Stimulated activated CD8-positive, alpha-beta memory T cell treated with anti-CD3 and anti-CD28 coated beads, Interleukin-7, amount 100 ng/mL, for 1 hour (primary cell): ENCODE measurements around the gene BAHCC1.

ENCODE experiments used
- DNase-seq, 2 donors: peaks; one replicate each; pipeline ENCODE4 v3.0.0-alpha.2; 2020; ENCODE audit warnings: low read depth in 2 of 2

The BAHCC1 gene

DNA sequence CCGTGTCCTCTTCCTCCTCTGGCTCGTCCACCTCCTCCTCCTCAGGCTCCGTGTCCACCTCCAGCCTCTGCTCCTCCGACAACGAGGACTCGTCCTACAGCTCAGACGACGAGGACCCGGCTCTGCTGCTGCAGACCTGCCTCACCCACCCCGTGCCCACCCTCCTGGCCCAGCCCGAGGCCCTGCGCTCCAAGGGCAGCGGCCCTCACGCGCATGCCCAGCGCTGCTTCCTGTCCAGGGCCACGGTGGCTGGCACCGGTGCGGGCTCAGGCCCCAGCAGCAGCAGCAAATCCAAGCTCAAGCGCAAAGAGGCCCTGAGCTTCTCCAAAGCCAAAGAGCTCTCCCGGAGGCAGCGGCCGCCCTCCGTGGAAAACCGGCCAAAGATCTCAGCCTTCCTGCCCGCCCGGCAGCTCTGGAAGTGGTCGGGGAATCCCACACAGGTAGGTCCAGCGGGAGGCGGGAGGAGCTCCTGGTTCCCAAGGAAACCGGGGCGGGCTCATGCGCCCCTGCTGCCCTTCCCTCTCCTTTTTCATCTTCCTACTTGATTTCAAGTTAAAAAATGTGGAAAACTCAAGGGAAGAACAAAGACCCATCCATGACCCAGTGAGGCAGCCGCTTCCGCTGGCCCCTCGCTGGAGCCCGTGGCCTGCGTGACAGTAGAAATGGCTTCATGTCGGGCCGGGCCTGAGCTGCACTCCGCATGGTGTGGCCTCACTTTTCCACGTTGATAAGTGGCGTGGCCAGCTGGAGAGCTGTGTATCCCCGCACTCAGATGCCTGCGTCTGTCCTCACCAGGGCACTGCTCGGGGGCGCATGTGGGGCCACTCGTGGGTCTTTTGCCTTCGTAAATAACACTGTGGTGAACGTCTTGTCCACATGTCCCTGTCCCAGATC lies 66.6 kb downstream of the BAHCC1 start:
- no peak for DNase-seq

DNA sequence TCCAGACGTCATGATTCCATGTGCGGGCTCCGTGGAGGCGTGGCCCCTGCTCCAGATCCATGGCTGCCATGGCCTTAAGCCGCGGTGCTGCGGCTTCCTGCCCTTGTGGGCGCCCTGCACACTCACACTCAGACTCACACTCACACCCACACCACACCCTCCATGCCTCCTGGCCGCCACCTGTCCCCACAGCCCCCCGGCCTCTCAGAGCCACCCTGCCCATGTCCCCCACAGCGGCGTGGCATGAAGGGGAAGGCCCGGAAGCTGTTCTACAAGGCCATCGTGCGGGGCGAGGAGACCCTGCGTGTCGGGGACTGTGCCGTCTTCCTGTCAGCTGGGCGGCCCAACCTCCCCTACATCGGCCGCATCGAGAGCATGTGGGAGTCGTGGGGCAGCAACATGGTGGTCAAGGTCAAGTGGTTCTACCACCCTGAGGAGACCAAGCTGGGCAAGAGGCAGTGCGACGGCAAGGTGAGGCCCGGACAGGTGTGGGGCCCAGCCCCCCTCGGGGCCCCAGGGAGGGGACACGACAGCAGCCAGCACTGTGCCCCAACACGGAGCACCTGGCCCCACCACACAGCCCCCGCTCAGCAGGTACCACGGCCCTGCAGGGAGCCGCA lies 67.4 kb downstream of the BAHCC1 start:
- DNase-seq, result no peak

DNA sequence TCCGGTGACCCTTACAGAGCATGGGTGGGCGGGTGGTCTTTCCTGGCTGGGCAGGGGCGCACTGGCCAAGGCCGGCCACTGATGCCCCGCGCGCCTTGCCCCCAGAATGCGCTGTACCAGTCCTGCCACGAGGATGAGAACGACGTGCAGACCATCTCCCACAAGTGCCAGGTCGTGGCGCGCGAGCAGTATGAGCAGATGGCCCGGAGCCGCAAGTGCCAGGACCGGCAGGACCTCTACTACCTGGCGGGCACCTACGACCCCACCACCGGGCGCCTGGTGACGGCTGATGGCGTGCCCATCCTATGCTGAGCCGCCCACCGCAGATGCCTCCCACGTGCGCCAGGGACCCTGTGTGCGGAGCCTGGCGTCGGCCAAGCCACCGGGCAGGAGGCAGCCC lies 68.2 kb downstream of the BAHCC1 start:
- no peak for DNase-seq

DNA sequence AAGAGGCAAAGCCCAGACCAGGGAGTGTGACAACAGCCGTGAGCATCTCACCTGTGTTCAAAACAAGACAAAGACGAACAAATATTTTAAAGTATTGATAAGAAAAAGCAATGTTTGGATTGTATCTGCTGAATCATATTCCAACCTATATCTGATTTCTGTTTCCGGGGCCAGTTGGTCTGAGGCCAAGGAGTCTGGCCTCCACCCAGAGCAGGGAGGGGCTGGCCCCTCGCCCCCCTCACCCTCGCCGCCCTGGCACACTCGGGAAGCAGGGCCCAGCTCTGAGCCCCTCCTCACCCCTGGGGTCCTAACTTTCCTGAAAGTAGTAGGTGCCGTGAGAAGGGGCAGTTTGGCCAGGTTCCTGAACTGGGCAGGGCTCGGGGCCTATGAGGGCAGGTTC lies 69.3 kb downstream of the BAHCC1 start:
- DNase-seq, result no peak

DNA sequence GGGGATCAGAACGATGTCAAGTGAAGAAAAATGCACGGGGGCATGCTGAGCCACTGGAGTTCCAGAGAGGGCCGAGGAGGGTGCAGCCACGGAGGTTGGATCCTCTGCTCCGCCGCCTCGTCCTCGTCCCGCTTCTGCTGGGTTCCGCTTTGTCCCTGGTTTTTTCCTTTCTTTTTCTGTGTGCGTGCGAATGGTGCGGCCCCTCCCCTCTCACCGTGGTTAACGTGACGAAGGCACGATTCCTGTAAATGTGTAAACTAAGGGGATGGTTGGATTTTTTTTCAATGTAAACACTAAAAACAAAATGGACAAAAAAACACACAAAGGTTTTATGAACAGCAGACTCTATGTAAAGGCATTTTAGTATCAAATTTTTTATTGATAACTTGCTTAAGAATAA lies 70.7 kb downstream of the BAHCC1 start:
- DNase-seq, result no peak

DNA sequence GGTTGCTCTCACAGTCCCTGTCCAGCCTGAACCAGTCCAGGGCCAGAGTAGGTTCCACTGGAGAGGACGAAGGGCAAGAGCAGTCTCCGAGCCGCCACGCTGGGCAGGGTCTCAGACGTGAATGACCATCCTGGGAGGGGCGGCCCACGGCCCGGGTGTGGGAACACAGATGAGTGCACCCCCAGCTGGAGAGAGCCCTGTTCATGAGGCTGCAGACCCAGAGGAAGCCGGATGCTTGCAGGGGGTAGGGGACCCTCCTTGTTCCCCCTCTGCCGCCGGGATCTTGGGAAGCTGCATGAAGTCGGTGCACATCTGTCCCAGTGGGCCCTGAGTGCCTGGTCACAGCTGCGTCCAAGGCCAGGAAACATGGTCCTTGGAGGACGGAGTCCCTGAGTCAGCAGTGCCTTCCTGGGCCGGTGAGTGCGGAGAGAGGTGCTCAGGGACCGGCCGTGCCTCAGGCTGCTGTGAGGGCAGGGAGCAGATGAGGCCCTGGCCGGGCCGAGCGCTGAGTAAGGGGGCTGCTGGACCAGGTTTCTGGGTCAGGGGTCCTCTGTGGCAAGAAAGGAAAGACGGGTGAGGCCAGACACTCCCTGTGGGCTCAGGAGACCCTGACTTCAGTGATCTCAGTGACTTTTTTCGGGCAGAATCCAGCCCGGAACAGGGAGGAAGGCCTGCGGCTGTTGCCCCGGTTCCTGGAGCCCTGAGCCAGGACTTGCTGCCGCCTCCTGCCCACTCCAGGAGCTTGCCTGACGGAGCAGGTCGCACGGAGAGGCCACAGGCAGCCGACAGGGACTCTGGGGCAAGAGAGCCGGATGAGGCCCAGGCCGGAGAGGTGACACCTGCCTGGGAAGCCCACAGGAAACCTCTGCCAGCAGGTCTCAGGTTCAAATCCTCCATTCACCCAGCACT lies 71.6 kb downstream of the BAHCC1 start:
- DNase-seq, result no peak

DNA sequence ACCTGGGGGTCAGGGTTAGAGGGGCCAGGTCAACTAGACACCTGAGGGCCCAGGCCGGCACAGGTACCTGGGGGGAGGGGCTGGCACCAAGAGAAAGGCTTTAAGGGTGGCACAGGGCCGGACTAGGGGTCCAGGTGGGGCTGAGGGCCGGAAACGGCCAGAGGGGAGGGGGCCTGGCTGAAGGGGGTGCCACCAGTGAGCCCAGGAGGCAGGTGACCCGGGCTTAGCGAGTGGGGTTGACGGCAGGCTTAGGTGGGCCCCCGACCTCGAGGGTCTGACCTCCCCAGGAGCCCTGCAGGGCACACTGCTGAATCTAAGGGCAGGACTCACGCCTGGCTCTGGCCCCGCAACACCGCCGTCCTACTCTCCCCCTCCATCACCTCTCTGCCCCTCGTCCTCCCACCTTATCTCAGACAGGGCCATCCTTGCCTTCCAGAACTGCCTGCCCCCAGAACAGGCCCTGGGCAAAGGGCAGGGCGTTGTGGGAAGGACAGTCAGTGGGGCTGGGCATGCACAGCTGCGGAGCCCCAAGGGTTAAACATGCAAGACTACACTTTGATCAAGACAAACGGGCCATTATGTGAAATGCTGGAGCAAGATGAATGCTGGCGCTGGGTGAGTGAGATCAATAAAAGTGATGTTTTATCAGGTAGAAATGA lies 73.0 kb downstream of the BAHCC1 start:
- no peak for DNase-seq

DNA sequence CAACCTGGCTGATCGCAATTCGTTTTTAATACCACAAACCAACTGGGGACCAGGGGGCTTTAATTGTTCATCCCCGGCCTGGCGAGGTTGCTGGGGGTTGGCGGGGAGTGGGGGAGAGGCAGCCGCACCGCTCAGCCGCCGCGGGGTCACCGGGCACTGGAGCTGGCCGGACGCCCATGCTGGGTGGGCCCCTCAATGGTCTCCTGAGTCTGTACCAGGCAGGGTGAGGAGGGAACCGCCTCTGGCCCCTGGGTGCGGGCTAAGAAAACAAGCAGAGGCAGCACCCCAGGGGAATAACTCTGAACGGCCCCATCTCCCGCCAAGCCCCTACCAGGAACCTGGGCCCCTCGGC lies 73.5 kb downstream of the BAHCC1 start:
- no peak for DNase-seq

DNA sequence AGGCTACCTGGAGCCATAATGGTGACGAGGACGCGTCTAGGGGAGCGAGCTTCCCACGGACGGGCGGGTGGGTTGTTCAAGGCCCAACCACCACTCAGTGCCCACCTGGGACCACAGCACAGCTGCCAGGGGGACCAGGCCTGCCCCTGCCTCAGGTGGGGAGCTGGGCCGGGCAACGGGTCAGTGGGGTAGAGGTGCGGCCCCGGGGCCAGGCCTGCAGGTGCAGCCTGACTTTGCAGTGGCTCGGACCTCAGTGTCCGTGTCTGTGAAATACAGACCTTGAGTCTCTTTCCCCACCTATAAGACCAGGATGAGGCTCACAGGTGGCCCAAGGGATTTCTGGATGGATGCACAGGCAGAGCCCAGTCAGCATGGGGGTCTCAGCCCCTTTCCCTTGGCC lies 74.0 kb downstream of the BAHCC1 start:
- no peak for DNase-seq

DNA sequence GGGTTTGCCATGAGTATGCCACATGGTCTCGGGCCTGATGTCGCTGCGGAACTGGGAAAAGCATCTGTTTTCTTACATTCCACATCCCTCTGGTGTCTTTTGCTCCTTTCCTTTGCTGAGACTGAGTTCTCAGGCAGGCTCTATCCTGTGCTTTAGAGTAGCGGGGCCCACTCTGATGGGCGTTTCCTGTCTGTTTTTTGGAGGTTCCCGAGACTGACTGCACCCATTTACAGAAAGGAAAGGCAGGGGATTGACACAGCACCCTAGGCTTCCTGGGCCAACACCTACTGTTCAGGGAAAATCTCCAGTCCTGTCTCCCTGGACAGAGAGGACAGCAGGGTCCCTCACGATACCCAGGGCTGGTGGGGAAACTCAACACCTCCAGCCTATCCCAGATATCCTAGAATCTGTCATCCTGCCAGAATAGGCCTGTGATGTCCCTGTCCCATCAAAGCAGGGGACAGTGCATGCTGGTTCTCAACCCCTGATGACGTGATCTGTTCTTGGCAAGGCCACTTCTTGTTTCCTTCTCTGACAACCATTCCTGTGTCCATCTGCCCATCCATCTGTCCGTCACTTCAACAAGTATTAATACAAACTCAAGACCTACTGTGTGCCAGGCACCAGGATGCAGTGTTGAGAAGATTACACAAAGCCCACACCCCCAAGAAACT lies 75.2 kb downstream of the BAHCC1 start:
- DNase-seq, result no peak

DNA sequence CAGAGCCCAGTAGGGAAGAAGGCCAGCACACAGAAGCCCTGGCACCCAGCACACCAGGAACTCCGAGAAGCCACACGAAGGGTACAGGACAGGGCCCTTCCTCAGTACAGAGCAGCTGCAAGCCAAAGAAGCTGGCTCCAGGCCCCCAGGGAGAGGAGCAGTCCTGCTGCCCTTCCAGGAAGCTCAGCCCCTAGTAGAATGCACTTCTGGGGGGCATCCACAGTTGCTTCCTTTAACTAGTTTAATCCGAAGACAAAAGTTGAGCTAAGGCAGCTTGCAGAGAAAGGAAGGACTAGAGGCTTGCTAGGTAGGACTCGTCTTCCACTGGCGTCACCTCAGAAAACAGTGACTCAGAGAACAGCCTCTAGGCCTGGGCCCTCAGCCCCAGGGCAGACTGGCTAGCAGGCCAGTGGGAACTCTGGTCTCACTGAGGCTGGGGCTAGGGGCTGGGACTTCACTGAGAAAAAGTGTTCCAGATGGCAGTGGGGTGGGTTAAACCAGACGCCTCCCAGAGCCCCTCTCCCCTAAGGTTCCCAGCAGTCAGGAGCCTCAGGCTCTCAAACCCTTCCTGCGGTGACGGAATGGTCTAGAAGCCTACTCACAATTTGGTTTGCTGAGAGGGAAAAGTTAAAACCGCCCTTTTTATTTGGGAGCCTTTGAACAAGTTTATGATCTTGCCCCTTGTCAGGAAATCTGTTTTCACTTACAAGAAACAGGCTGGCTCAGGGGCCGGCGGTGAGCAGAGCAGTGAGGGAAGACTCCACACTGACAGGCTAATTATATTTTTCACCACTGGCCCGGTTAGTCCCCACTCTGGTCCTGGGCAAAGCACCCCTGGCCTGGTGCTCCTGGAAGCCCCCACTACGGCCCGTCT lies 75.9 kb downstream of the BAHCC1 start:
- DNase-seq, result no peak

DNA sequence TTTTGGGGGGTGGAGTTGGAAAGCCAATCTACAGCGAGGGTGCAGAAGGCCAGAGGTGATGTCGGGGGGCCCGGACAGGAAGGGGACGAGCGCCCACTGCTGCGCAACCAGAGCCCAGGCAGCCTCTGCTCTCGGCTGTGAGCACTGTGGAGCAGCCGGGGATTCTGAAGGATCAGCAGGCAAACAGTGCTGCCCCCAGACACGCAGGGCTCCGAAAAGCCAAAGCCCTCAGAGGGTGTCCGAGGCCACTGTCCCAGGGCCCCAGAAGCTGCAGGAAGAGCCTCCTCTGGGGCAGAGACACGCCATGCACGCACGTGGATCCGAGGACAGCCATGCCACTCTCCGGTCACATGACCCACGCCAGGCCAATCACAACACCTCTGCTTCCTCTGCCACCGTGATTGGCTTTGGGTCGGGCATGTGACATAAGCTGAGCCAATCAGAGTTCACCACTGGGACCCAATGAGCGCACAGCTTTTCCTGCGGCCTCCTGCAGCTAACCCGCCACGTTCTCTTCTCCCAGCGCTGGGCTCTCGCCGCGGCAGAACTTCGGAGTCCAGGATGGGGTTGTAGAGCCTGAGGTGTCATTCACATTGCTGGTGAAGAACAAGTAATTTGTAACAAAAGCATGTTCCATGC lies 76.7 kb downstream of the BAHCC1 start:
- DNase-seq, result no peak

DNA sequence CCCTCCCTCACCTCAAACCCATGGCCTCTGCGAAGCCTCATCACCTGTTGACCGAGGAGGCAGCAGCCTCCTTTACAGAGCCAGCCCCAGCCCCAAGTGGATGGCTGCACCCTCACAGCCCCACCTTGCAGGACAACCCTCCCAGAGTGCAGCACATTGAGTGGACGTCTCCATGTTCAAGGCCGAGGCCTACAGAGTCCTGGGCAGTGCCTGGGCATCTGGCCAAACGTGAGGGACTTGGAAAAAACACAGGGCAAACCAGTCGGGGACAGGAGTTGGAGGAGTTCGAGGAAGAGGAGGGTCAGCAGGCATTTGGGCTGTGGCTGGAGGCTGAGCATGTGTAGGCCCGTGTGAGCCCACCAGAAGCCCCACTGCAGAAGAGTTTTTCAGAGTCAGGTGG lies 77.8 kb downstream of the BAHCC1 start:
- no peak for DNase-seq

DNA sequence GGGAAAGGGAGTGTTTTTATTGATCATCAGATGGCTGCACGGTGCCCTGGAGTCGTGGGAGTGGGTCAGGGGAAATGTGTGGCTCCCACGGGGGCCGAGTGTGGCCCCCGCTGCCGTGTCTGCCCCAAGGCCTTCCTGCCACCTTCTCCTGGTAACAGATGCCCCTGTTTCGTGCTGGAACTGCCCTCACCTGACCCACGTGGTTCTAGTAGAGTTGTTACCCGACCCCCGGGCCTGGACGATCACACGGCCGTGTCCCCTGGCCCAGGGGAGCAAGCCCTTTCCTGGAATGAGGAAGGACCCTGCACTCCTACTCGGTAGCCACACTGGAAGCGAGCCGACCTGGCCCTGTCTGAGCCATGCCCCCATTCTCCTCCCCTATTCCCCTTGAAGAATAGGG lies 79.7 kb downstream of the BAHCC1 start:
- no peak for DNase-seq

DNA sequence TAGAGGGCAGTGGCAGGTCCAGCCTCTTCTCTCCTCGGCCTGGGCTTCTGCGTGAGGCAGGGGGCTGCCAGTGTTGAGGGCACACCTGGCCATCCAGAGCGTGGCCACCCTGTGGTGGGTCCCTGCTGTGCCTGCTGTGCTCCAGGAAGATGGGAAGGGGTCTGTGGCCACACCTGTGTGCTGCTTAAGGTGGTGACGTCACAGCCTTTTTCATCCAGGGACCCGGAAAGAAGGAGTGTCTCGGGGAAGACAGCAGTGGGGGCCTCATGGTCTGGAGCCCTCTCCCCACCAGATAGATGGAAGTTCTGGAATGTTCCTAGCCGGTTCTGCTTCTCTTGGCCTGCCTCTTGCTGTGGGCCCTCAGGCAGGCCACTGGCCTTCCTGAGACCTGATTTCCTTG lies 80.8 kb downstream of the BAHCC1 start:
- no peak for DNase-seq

DNA sequence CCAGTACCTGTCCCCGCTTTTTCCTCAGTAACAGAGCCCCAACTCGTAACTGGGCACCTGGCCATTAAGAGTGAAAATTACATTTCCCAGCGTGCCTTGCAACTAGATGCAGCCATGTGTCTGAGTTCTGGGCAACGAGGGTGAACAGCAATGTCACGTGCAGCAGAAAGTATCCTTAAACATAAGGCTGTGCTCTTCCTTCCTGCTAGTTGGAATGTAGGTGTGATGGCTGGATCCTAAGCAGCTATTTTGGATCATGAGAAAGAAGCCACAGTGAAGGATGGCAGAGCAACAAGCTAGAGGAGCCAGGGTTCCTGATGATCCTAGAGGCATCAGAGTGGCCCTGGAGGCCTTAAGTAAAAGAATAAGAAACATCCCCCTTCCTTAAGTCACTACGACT lies 81.4 kb downstream of the BAHCC1 start:
- DNase-seq, result no peak

DNA sequence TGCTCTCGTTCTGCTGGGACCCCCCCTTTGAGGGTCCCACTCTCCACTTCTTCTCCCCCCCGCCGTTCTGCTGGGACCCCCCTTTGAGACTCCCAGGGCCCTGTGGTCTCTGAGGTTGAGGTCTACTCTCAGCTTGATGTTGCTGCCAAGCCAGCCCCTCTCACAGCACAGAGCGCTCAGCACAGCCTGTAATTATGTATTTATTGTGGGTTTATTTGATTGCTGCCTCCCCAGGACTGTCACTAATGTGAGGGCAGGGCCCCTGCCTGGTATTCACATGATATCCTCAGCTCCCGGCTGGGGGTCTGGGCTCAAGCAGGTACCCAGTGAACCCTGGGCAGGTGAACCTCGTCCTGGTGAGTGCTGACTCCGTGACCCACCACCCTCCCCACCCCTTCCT lies 81.9 kb downstream of the BAHCC1 start:
- no peak for DNase-seq

DNA sequence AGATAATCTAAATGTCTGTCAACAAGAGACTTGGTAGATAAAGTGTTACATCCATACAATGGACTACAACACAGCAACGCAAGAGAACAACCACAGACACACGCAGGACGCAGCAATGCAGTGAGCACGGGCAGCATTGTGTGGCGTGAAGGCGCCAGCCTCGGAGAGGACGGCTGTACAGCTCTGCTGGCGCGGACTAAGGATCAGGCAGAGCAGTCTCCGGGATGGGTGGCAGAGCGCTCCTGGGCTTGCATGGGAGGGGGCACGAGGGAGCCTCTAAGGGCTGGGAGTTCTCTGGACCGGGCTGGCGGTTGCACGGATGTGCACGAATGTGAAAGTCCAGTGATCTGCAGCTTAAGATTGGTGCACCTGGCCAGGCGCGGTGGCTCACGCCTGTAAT lies 82.9 kb downstream of the BAHCC1 start:
- DNase-seq, result no peak

DNA sequence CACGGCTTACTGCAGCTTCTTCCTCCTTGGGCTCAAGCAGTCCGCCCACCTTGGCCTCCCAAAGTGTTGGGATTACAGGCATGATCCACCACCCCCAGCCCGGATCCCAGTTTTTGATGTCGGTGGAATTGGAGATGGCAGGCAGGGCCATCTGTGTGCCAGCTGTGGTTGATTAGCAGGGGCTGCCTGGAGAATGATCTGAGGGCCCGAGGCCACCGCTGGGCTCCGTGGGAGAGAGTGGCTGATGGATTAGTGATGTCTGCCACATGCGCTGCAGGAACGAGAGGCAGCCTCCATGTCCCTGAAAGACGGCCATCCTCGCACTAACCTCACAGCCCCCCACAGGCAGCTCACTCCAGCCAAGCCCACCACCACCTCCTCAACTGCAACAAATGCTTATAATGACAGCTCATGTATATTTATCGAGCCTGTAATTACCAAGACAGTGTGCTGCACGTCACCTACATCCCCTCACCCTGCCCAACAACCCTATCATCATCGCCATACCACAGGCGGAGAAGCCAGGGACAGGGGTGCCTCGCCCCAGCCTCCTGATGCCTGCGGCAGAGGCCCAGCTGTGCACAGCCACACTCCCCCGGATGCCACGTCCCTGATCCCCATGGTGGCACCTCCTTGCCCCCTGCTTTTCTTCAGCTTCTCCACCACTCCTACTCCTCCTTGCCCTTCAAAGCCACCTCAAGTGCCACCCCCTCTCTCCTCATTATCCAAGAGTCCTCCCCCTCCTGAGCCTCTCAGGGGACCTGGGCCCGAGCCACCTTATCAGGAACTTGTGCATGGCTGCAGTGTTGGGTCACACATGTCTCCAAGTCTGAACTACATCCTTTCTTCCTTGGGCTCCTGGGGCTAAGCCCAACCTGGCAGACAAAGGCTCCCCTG lies 84.2 kb downstream of the BAHCC1 start:
- no peak for DNase-seq
